Activated T-helper 17 cell treated with anti-CD3 and anti-CD28 coated beads, Interleukin-2, amount 50 U/mL, for 72 hours (primary cell): ENCODE measurements around the gene PDE4D. TPM values are rescaled to one million over a fixed set of nuclear protein-coding genes. Genes with fewer than 3 reads are reported as not detected.
A peak's percentile ranks its signal among the peaks of the same experiment; 100 is the strongest.

ENCODE experiments used
- ATAC-seq: fragments of 150-1000 bp; cut with Tn5 transposase; replicated peaks from 2 replicates; pipeline ENCODE4 v1.10.0; 2021; ENCODE audit warnings: mild to moderate bottlenecking, moderate library complexity
- H3K27ac Mint-ChIP-seq: one replicate; pipeline ENCODE4 v1.8.0; 2022; ENCODE audit warnings: mixed read lengths
- H3K27me3 Mint-ChIP-seq: one replicate; pipeline ENCODE4 v1.8.0; 2022; ENCODE audit warnings: mixed read lengths
- H3K36me3 Mint-ChIP-seq: one replicate; pipeline ENCODE4 v1.8.0; 2022; ENCODE audit warnings: low read depth, mild to moderate bottlenecking, mixed read lengths
- H3K4me1 Mint-ChIP-seq: one replicate; pipeline ENCODE4 v1.8.0; 2022; ENCODE audit warnings: mixed read lengths
- H3K4me3 Mint-ChIP-seq: one replicate; pipeline ENCODE4 v1.8.0; 2022; ENCODE audit warnings: mild to moderate bottlenecking, mixed read lengths
- H3K9me3 Mint-ChIP-seq: one replicate; pipeline ENCODE4 v1.8.0; 2022; ENCODE audit warnings: mixed read lengths
- total RNA-seq, 2 donors: library from RNA; stranded (reverse); gene quantifications; one replicate each; pipeline ENCODE4 v1.2.3, GENCODE V29; 2022

Gene PDE4D
- total RNA-seq, 2 donors from 2014 or later = 68.9 to 125 TPM

DNA sequence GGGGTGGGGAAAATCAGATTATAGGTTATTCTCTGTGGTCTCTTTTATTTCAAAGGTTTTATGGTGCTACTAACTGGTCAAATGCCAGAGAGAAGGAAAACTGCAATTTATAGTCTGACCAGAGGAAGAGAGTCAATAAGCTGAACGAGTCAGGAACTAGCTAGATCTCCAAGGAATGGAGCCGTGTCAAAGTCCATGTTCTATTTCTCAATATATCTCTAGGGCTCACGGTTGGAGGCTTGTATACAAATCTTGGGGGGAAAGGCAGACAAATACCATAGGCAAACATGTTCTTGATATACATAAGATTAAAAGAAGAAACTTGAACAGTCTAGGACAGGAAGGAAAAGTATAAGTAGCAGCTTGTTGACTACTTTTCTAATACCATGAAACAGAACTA, 627.1 kb downstream of the PDE4D start:
- Mint-ChIP-seq H3K27ac (no peak overlapping the region), H3K4me1 (no peaks in the 10 kb centered on the region), H3K27me3 (peaks cover 5% of the 10 kb centered on the region), H3K36me3 (no peaks in the 10 kb centered on the region), H3K9me3 (no peaks in the 10 kb centered on the region), H3K4me3 (no peak overlapping the region)
- no peak for ATAC-seq

GRCh38 chr5:59264639-59265245, 628.8 kb downstream of the PDE4D start:
- Mint-ChIP-seq H3K36me3 (no peaks in the 10 kb centered on the region), H3K9me3 (no peaks in the 10 kb centered on the region), H3K4me3 (no peak overlapping the region), H3K4me1 (no peaks in the 10 kb centered on the region), H3K27ac (no peak overlapping the region), H3K27me3 (peaks cover 9% of the 10 kb centered on the region)
- ATAC-seq = no peak

- ATAC-seq = no peak
- H3K9me3 Mint-ChIP-seq = no peaks in the 10 kb centered on the region
- no peaks in the 10 kb centered on the region for H3K36me3 Mint-ChIP-seq
- H3K27me3 Mint-ChIP-seq = peaks cover 9% of the 10 kb centered on the region
- H3K4me3 Mint-ChIP-seq = no peak overlapping the region
- H3K4me1 Mint-ChIP-seq = no peaks in the 10 kb centered on the region
- no peak overlapping the region for H3K27ac Mint-ChIP-seq
Observed at GRCh38 chr5:59264013-59264412, 629.5 kb downstream of the PDE4D start.

GRCh38 chr5:59261969-59262368, 631.6 kb downstream of the PDE4D start:
- Mint-ChIP-seq H3K4me1 (no peaks in the 10 kb centered on the region), H3K9me3 (no peaks in the 10 kb centered on the region), H3K36me3 (no peaks in the 10 kb centered on the region), H3K27me3 (peaks cover 13% of the 10 kb centered on the region), H3K27ac (no peak overlapping the region), H3K4me3 (no peak overlapping the region)
- no peak for ATAC-seq

- Mint-ChIP-seq H3K27ac (no peak overlapping the region), H3K4me1 (no peaks in the 10 kb centered on the region), H3K4me3 (no peak overlapping the region), H3K36me3 (no peaks in the 10 kb centered on the region), H3K9me3 (no peaks in the 10 kb centered on the region), H3K27me3 (peaks cover 13% of the 10 kb centered on the region)
- ATAC-seq = no peak
Observed at GRCh38 chr5:59260973-59261372, 632.6 kb downstream of the PDE4D start.

GRCh38 chr5:59260200-59260599, 633.3 kb downstream of the PDE4D start:
- no peaks in the 10 kb centered on the region for H3K36me3 Mint-ChIP-seq
- H3K4me3 Mint-ChIP-seq = no peak overlapping the region
- no peak overlapping the region for H3K27ac Mint-ChIP-seq
- H3K4me1 Mint-ChIP-seq = no peaks in the 10 kb centered on the region
- no peak for ATAC-seq
- H3K9me3 Mint-ChIP-seq = no peaks in the 10 kb centered on the region
- peaks cover 13% of the 10 kb centered on the region for H3K27me3 Mint-ChIP-seq

DNA sequence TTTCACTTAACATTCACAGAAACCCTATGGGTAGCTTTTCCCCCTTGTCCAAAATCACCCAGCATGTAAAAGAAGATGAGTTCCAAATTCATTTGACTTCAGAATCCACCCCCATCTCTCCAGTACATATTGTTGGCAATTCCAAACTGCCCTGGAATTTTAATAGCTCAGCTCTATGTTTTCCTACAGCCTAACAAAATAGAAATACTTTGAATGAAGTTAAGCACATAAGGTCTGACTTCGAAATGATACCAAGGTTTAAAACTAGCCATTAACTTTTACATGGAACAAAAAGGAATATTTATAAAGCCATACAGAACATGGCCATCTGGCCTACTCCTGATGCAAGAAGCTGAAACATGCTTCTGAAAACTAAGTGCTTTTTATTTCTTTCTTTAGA, 634.3 kb downstream of the PDE4D start:
- H3K27ac Mint-ChIP-seq = no peak overlapping the region
- H3K4me1 Mint-ChIP-seq = no peaks in the 10 kb centered on the region
- no peak for ATAC-seq
- H3K4me3 Mint-ChIP-seq = no peak overlapping the region
- H3K36me3 Mint-ChIP-seq = no peaks in the 10 kb centered on the region
- H3K9me3 Mint-ChIP-seq = no peaks in the 10 kb centered on the region
- peaks cover 13% of the 10 kb centered on the region for H3K27me3 Mint-ChIP-seq

DNA sequence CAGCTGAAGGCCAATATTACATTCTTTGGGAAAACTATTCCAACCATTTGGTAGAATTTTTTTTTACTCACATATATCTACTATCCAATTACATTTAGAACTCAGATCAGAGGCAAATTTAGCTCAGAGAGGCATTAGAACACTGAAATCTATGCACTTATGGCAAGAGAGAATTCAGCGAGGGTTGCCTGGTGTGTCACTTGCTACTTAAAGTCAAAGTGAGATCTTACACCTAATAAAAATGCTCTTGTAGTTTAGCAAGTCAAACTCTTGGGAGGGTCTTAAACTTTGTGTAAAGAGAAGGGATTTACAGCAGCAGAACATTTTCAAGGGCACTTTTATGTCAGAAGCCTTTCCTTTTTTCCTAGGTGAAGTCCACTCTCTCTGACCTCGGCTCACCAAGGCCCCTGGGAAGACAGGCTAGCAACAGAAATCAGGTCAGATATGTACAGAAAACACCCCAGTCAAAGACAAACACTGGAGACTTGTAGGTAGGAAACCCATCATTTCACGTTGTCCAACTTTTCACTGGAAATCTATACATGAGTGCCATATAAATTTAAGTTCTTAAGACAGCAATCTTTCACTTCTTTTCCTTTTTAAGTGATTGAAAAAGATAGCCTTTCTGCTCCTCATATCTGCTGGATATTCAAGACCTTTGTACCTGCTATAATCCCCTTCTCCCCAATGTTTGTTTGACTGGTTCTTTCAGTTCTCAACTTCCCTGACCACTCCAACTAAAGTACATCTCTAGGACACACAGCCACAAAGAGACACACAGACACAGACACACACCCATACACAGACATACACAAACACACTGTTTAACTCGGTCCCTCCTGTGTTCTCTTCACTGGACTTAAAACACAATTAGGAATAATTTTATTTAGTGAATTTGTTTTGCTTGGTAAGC, 635.8 kb downstream of the PDE4D start:
- no peak overlapping the region for H3K4me3 Mint-ChIP-seq

DNA sequence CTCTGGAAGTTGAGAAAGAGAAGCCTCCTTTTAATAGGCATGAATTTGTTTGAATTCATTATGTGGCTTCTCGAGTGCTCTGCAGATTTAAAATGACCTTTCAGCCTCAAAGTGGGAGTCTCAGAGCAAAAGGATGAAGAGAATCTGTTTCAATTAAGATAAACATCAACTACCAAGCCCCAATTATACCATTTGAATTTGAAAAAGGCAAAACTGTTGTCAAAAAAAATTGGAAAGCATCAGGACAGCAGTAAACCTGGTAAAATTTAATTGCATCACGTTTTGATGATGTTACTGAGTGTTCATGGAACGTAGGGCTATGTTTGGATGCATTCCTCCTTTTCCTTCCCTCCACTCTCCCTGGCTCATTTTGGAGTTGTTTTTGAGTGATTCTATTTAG, 637.2 kb downstream of the PDE4D start:
- Mint-ChIP-seq H3K4me3 (no peak overlapping the region), H3K27me3 (peaks cover 11% of the 10 kb centered on the region), H3K4me1 (no peaks in the 10 kb centered on the region), H3K36me3 (no peaks in the 10 kb centered on the region), H3K27ac (no peak overlapping the region), H3K9me3 (no peaks in the 10 kb centered on the region)
- ATAC-seq = no peak

More for the DNA sequence above, 635.8 kb downstream of the PDE4D start:
- Mint-ChIP-seq H3K9me3 (no peaks in the 10 kb centered on the region), H3K27me3 (peaks cover 10% of the 10 kb centered on the region), H3K4me1 (no peaks in the 10 kb centered on the region), H3K27ac (no peak overlapping the region), H3K36me3 (no peaks in the 10 kb centered on the region)
- ATAC-seq = no peak

DNA sequence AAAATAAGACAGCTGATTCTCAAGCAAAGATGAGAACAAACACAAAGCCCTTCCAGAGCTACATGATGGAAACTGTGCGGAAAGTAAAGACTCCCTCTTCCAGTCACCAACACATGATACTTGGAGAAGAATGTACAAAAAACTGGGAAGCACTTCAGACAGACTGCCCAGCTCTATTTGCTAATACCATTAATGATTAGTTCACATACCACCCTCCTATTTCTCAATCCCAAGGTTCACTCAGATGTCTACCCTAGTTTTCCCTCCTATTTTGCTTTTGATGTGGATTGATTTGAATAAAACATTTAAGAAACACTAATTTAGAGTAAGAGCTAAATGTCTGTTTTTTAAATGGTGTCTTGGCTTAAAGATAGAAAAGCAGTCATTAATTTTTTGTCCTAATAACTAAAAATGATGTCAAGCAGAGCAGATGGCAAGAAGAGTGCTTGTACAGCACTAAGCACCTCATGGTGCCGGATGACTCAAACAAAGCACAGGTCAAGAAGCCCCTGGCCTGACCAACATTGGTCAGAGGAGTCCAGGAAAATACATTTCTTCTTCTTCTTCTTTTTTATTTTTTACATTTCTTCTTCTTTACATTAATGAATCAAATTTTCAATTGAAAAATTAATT, 639.4 kb downstream of the PDE4D start:
- no peak for ATAC-seq
- no peaks in the 10 kb centered on the region for H3K36me3 Mint-ChIP-seq
- H3K9me3 Mint-ChIP-seq = no peaks in the 10 kb centered on the region
- H3K4me1 Mint-ChIP-seq = no peaks in the 10 kb centered on the region
- H3K27me3 Mint-ChIP-seq = peaks cover 13% of the 10 kb centered on the region
- no peak overlapping the region for H3K27ac Mint-ChIP-seq
- H3K4me3 Mint-ChIP-seq = no peak overlapping the region

DNA sequence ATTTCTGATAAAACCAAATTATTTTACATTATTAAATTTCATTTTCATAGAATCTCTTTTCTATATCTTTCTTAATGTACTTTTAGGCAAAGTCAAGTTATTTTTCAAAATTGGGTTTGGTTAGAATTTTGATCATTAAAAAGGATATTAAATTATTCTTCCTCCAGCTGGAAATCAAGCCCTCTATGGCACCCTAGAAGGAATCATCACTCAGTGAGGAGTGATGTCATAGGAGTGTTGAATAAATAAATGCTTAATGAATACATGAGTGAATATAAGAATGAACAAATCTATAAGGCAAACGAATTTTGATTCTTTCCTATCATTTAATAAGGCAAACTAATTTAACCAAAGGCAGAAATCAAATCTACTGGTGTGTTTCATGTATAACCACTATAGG, 639.9 kb downstream of the PDE4D start:
- Mint-ChIP-seq H3K4me1 (no peaks in the 10 kb centered on the region), H3K36me3 (no peaks in the 10 kb centered on the region), H3K27ac (no peak overlapping the region), H3K9me3 (no peaks in the 10 kb centered on the region), H3K4me3 (no peak overlapping the region), H3K27me3 (peaks cover 13% of the 10 kb centered on the region)
- no peak for ATAC-seq

DNA sequence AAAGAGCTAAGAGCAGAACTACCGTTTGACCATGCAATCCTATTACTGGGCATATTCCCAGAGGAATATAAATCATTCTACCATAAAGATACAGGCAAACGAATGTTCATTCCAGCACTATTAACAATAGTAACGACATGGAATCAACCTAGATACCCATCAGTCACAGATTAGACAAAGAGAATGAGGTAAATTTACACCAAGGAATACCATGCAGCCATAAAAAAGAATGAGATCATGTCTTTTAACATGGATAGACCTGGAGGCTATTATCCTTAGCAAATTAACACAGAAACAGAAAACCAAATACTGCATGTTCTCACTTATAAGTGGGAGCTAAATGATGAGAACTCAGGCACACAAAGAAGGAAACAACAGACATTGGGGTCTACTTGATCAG, 641.9 kb downstream of the PDE4D start:
- Mint-ChIP-seq H3K9me3 (no peaks in the 10 kb centered on the region), H3K4me3 (no peak overlapping the region), H3K27me3 (peaks cover 16% of the 10 kb centered on the region), H3K4me1 (no peaks in the 10 kb centered on the region), H3K27ac (no peak overlapping the region), H3K36me3 (no peaks in the 10 kb centered on the region)
- ATAC-seq = no peak

GRCh38 chr5:59249726-59250125, 643.8 kb downstream of the PDE4D start:
- no peak for ATAC-seq
- Mint-ChIP-seq H3K4me3 (no peak overlapping the region), H3K27me3 (peaks cover 16% of the 10 kb centered on the region), H3K36me3 (no peaks in the 10 kb centered on the region), H3K4me1 (no peaks in the 10 kb centered on the region), H3K9me3 (no peaks in the 10 kb centered on the region), H3K27ac (no peak overlapping the region)

- no peaks in the 10 kb centered on the region for H3K9me3 Mint-ChIP-seq
- H3K27me3 Mint-ChIP-seq = peaks cover 16% of the 10 kb centered on the region
- no peak overlapping the region for H3K27ac Mint-ChIP-seq
- no peak for ATAC-seq
- no peak overlapping the region for H3K4me3 Mint-ChIP-seq
- no peaks in the 10 kb centered on the region for H3K36me3 Mint-ChIP-seq
- no peaks in the 10 kb centered on the region for H3K4me1 Mint-ChIP-seq
Observed at GRCh38 chr5:59249160-59249559, 644.4 kb downstream of the PDE4D start.

DNA sequence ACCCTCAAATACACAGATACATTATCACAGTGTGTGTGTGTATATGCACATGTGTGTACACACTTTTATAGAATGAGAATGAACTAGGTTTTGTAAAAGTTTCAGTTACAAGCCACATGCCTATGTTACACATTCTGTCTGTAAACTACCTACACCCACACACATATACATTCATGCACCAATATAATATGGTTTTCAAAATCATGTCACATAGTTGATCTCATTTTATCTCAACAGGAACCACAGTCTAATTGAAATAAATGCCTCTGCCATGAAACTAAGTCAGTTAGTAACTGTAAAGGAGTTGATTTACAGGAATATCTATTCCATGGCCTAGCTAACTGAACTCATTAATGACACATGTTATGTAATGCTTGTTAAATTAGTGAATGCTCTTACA, 646.6 kb downstream of the PDE4D start:
- no peak overlapping the region for H3K4me3 Mint-ChIP-seq
- peak; percentile 67 for ATAC-seq
- H3K27ac Mint-ChIP-seq = no peak overlapping the region
- no peaks in the 10 kb centered on the region for H3K36me3 Mint-ChIP-seq
- no peaks in the 10 kb centered on the region for H3K9me3 Mint-ChIP-seq
- no peaks in the 10 kb centered on the region for H3K4me1 Mint-ChIP-seq
- peaks cover 19% of the 10 kb centered on the region for H3K27me3 Mint-ChIP-seq
